GM18498 (cell line): ENCODE results near the gene ST6GALNAC4.

Source experiments
- ATAC-seq: cut with Tn5 transposase; IDR thresholded peaks from one replicate; pipeline ENCODE4 v1.9.1; 2021; ENCODE audit warnings: mild to moderate bottlenecking, moderate library complexity; ENCODE audit not compliant: unreplicated experiment

Gene ST6GALNAC4

DNA sequence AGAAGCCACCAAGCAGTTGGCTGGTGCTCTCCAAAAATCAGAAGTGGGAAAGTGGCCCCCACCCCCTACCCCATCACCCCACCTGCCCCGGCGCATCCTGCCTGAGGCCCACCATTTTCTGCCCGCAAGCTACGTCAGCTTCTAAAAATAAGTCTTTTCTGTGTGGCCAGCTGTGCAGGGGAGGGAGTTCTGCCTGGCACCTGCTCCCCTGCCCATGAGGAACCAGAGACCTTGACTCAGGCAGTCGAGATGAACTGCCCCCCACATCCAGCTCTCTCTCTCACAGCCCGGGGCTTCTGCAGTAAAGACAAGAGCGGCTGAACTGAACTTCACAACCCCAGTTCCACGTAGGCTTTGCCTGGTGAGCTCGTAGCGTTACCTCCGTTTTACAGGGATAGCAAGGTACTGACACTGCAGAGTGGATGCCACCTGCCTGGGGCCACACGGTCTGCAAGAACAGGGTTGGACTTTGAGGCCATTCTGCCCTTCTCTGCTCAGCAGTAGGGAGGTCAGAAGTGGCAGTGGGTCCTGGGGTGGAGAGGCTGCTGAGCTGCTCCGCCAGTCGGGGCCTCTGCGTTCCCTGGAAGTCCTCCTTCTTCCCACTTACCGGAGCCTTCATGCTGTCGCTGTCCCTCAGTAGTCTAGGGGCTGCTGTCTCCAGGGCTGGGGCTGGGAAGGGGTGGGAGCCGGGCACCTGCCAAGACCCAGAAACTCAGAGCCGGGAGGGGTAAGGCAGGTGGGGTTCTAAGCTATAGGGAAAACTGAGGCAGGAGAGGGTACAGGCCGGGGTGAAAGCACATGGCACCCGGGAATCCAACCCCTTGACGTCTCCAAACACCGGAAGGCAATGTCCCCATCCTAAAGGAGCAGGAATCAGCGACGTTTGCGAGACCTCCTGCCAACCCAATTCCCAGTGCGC is 781 bp downstream of the ST6GALNAC4 start:
- ATAC-seq: no peak

DNA sequence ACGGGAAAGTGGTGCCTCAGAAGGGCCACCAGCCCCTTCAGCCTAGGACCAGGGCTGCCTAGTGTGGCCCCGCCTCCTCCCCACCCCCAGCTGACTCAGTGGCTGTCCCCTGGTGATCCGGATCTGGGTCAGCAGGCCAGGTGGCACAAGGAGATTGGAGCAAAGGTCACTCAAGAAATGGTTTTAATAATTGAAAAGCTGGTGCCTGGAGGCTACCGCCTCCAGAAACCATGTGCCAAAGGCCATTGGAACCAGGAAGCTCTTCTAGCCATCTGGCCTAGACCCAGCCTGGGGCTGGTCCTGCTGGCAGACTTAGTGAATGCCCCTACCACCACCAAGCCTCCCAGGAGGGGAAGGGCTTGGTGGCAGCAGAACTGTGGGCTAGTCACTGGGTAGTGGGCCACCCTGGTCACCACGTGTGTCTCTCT is 1.5 kb downstream of the ST6GALNAC4 start:
- no peak for ATAC-seq

DNA sequence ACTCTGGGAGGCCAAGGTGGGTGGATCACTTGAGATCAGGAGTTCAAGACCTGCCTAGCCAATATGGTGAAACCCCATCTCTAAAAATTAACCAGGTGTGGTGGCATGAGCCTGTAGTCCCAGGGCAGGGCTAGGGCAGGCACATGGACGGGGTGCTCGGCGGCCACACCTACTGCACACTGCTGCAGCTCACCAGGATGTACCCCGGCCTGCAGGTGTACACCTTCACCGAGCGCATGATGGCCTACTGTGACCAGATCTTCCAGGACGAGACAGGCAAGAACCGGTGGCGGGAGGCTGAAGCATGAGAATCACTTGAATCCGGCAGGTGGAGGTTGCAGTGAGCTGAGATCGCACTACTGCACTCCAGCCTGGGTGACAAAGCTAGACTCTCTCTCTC is 3.2 kb downstream of the ST6GALNAC4 start:
- ATAC-seq: no peak

DNA sequence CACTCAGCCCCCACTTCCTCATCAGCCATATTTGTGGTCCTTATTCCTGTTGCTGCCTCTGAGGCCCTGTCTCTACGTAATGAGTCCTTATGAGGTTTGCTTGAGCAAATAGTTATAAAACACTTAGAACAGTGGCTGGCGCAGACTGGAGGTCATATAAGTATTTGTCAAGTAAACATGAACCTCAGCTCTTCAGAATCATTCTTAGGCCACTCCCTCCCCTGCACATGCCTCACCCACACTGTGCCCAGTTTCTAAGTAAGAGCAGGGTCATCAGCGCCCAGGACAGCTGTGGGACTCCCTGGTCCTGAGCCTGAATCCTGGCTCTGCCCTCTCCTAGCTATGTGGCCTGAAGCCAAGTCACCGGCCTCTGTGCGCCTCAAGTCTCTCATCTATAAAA is 4.0 kb downstream of the ST6GALNAC4 start:
- no peak for ATAC-seq

DNA sequence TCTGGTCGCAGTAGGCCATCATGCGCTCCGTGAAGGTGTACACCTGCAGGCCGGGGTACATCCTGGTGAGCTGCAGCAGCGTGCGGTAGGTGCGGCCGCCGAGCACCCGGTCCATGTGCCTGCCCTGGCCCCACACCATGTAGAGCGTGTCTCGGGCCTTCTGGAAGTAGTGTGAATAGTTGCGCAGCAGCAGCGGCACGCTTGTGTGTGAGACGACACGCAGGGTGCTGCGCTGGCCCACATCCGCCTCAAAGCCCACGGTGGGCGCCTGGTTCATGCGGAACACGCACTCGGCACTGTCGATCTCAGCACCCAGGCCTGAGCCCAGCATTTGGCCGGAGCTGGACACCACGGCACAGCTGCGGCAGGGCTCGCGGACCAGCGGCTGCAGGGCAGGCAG is 4.5 kb downstream of the ST6GALNAC4 start:
- ATAC-seq: no peak

DNA sequence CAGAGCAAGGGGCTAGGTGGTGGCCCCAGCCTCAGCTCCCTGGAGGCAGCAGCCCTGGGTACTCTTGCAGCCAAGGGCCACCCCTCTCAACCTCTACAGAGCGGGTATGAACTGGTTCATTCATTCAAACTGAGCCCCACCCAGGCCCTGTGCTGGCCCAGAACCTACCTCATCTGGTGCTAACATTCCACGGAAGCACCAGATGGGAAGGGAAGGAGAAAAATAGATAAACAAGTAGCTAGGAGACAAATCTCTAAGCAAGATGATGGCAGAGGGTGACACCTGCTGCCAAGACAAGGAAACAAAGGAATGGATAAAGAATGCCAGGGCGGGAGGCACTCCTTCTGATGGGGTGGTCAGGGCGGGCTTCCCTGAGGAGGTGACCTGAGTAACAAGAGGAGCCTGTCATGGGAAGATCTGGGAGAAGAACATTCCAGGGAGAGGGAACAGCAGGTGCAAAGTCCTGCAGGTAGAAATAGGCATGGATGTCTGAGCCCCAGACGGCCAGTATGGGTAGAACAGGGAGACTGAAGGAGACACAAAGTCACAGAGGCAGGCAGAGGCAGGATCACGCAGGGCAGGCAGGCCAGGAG is 6.1 kb downstream of the ST6GALNAC4 start:
- ATAC-seq: no peak

DNA sequence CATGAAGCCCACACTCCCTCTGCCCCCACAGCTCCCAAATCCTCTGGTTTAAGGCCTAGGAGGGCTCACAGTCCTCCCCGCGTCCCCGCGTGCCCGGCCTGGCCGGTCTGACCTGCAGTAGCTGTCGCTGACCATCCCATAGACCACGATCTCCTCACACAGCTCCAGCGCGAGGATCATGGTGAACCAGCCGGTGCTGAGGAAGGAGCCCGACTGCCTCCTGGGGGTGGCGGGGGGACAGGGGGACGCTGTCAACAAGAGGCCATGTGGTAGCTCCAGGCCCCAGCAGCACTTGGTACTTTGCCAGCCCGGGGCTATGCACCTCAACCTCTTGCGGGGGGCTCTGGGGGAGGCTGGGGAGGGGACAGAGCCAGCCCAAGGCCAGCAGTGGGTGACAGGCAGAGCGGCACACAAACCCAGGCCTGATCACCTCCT is 7.0 kb downstream of the ST6GALNAC4 start:
- ATAC-seq: no peak

DNA sequence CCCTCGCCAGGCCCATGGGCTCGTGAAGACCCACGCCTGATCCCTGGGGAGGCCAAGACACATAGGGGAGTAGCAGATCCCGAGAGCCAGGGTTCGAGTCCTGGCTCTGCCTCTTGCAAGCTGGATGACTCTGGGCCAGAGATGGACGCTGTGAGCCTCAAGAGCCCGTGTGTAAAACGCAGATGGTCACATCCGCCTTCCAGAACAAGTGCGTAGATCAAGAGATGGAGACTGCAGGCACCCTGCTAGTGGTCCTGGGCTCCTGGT is 8.2 kb downstream of the ST6GALNAC4 start:
- no peak for ATAC-seq

DNA sequence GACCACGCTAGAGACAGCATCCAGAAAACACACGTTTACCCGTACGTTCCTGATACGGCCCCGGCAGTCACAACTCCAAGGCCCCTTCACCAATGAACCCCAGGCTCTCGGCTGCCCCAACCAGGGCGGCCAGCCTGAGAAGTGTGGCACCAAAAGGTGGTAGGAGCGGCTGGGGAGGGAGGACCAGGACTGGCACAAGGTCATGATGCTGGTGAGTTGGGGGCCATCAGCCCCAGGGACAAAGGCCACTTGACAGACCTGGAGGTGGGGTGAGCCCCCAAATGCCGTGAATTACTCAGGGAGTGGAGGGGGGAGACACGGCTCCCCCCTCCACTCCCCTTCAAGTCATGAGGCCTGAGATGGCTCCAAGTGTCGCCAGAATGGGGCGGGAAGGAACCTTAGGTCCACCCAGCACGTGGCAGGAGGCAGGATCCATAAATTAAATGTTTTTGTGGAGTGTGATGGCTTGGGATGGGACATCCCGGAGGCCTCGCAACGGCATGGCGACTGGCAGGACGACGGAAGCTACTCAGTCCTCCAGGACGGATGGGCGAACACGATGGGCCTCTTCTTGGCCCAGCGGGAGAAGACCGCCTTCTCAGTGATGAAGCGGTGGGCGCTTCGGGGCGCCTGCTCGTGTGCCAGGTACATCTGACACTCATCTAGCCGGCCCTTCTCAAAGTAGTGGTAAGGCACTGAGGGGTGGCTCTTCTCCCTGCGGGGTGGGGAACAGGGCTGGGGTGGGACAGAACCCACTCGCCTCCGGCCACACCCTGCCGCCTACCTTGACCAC is 8.8 kb downstream of the ST6GALNAC4 start:
- no peak for ATAC-seq

DNA sequence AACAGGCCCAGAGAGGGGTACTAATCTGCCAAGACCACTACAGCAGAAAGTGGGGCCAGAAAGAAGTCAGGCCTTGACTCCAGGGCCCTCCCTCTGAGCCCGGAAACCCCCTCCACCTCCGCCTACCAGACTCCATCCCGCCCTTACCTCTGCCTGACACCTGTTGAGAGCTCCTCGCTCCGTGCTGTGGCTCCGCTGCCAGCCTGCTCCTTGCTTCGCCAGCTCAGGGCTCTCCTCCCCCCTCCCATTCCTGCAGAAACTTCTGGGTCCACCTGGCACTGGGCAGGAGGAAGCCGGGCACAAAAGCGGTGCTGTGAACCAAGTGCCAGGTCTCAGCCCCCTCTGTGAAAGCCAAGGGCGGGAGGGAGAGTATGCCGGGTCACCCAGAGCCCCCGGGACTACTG is 11.1 kb downstream of the ST6GALNAC4 start:
- ATAC-seq: no peak

DNA sequence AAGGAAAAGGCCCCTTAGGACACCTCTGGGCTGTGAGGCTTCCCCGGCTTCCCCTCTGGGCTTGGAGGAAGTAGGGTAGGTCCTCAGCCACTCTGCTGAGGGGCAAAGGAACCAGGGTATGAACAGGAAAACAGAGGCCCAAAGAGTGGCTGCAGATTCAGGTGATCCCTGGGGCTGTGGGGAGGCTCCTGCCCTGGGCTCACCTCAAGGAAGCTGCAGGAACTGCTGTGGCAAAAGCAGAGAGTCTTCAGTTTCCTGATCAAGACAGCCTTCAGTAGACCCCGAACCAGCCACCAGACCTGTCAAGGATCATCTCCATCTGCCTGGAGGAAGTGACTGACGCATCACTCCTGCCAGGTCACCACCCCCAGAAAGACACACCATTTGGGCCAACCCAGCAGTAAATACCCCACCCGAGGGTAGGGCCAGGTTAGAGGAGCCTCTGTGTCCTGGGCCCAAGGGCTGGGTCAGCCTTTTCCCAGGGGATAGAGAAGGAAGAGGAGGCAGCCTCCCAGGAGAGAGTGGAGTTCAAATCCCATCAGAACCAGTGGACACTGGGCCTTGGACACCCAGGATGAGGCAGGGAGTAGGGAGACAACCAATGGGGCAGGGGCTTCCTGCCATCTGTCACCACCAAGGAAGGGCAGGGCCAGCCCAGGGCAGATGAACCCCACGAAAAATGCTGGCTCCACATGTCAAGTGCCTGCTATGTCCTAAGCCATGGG is 11.7 kb downstream of the ST6GALNAC4 start:
- ATAC-seq: no peak

DNA sequence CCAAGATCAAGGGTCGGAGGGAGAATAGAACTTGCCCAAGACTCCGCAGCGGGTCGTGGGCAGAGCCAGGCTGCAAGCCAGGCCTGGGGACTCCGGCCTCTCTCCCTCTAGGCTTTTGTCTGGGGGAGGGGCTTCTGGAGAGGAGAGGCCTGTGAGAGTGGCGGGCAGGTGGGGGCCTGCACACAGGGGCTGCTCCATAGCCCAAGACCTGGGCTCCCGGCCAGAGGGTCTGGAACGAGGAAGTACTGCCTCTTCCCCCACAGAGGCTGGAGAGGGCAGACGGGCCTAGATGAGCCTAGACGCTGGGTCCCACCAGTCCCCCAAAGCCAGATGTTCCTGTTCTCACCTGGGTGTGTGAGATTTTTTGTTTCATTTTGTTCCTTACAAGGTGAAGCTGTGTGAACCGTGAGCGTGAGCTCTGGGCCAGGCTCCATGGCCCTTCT is 12.3 kb downstream of the ST6GALNAC4 start:
- no peak for ATAC-seq

DNA sequence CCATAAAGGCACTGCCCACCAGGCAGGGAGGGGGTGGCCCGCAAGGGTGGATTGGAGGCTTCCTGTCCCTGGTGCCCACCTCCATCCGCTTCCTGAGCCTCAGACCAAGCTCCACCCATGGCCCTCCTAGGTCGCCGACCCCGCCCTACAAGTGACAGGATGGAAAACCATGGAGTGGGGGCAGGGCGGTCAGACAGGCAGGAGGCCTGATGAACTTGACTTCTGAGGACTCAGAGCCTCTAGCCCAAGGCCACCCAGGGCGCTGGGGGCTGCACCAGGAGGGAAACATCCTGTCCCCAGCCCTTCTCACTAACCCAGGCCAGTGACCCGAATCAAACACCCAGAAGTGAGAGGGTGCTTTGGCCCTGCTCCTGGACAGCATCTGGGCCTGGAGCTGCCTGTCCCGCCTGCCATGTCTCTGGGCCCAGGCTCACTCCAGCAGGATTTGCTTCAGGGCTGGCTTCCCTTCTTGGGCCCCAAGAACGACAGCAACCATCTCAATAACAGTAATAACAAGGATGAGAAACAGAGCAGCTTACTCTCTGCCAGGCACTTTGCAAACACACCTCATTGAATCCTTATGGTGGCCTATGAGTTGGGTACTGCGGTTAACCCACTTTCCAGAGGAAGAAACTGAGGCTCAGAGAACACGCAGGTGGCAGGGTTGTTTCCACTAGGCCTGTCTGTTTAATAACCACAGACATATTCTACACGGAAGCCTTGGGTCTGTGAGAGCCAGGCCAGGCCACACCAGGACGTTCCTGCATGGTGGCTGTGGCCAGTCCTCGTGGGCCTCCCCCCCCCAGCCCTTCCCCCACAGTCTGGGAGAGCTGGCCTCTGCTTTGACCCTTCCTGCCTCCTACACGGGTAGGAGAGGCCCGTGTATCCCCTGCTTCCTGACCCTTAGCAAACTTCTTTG is 13.0 kb downstream of the ST6GALNAC4 start:
- no peak for ATAC-seq

DNA sequence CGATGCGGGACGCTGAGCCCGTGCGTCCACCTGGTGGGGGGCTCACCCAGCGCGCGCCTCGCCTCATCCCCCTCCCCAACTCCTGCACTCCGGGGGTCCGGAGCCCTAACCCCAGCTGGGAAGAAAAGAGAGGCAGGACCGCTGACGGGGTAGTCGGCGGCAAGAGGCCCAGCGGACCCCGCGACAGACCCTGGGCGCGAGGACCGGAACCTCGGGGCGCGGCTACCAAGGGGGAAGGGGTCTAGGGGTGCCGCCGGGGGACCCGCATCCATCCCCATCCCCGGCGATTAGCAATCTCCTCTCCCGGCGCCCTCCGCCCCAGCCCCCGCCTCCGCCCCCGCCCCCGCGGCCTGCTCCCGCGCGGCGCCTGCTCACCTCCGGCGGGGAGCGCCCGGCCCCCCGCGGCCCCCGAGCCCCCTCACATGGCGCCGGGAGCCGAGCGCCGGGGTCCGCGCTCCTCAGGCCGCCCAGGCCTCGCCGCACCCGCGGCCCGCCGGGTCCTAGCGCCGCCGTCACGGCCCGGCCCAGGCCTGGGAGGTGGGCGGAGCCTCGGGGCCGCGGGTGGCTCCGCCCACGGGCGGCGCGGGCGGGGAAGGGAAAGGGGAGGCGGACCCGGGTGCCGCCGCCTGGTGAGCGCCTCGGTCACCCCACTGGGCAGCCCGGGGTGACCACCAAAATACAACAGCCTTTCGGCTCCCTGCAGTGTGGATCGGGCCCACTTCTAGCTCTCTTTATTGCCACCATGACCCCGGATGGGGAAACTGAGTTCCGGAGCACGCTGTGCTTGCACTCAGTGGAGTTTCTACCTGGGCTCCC is 17.5 kb downstream of the ST6GALNAC4 start, which contains the start of gene ST6GALNAC6:
Gene ST6GALNAC6 (minus strand): TSS at position 476 of the 816 bp plus-strand sequence. CDS start 1,622 bp downstream, outside the sequence.
- peak; percentile 70 for ATAC-seq

DNA sequence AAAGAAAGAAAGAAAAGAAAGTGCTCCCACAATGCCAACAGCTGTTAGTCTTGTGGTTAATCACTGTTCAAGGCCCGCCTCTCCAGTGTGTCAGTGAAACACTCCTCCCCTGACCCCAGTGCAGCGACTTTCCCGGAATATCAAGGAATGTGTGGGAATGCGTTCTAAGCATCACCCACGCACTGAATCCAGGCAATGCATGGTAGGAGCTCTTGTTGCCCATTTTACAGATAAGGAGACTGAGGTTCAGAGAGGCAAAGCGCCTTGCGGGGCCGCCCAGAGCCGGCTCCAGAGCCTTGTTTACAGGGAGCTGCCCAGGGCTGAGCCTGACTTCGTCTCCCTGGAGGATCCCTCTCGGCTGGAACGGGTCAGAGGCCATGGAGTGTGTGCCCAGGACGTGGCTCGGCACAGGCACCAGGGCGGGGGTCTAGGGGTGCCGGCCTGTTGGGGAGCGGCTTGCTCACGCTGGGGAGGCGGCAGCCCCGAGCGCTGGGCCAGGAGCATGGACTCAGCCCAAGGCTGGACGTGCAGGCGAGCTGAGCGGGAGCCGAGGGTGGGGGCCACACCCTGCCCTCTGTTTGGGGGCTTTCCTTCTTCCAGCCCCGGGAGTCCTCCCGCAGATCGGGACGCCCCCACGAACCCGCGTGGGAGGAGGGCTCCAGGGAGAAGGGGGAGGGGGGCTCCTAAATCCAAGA is 18.3 kb downstream of the ST6GALNAC4 start:
- peak; percentile 5 for ATAC-seq

DNA sequence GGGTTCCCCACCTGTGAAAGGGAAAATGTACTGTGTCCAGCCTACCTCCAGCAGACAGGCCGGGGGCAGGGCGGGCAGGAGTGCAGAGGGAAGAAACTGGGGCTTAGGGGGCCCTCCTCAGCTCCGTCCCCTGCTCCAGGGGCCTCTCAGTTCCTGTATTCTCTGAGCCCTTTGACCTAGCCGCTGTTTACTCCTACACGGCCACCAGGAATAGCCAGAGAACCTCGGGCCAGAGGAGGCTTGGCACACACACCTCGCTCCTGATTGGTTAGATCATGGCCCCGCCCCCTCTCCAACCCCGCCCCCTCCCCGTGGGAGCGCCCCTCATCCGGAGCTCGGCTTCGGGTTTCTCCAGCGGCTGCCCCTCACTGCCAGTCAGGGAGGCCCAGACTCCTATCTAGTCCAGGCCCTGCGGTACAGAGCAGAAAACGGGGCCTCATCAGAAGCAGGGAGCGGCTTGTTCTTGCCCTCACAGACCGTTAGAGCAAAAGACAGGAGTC is 19.6 kb downstream of the ST6GALNAC4 start:
- no peak for ATAC-seq

DNA sequence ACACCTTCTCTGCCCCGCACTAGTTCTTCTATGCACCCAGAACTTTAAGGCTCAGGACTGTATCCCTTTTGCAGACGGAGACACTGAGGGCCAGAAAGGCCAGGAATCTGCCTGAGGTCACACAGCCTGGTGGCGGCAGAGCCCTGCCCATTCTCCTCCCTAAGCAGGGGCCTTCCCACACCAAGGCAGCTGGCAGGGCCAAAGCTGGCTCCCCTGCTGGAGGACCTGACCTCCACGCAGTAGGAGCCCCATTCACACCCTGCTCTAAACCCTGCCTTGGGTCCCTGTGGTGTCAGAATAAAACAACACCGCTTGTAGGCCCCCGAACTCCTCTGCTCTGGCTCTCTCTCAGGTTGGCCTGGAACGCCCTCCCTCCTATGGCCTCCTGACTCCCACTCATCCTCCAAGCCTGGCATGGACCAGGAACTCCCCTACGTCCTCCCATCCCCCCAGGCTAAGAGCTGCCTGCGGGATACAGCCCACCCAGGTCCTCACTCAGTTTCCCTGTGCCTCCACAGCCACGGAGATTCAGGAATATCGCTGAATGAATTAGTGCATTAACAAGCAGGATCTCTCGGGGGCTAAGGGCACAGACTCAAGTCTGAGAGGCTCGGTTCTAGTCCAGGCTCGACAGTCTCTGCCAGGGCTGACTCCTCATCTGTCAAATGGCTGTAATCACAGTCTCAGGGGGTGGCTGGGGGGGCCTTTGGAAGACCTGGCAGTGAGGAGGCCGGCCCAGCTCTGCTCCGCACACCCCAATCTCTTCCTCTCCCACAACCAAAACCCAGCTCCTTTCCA is 20.2 kb downstream of the ST6GALNAC4 start:
- no peak for ATAC-seq
